Activated CD8-positive, alpha-beta memory T cell treated with anti-CD3 and anti-CD28 coated beads, Interleukin-2, amount 50 U/mL, for 4 hours (primary cell): ENCODE measurements around the gene RBFA.

ENCODE experiments used
- DNase-seq: peaks from one replicate; pipeline ENCODE4 v3.0.0-alpha.2; 2020

RBFA gene

GRCh38 chr18:80033181-80034067 is 810 bp upstream of the RBFA start:
- DNase-seq: peak; percentile 86

- no peak for DNase-seq
Measured at GRCh38 chr18:80034852-80035406, 695 bp downstream of the RBFA start.

GRCh38 chr18:80035997-80036396 is 1.8 kb downstream of the RBFA start:
- DNase-seq: no peak

- no peak for DNase-seq
Measured at GRCh38 chr18:80037300-80037699, 3.1 kb downstream of the RBFA start.

- DNase-seq: no peak
Measured at GRCh38 chr18:80037869-80038630, 3.8 kb downstream of the RBFA start.

- no peak for DNase-seq
Measured at GRCh38 chr18:80040515-80040914, 6.3 kb downstream of the RBFA start.

- no peak for DNase-seq
Measured at GRCh38 chr18:80041424-80041823, 7.2 kb downstream of the RBFA start.

- no peak for DNase-seq
Measured at GRCh38 chr18:80042785-80043184, 8.6 kb downstream of the RBFA start.

- DNase-seq: no peak
Measured at GRCh38 chr18:80044072-80044471, 9.8 kb downstream of the RBFA start.

GRCh38 chr18:80046011-80046410 is 11.8 kb downstream of the RBFA start:
- no peak for DNase-seq

GRCh38 chr18:80046431-80046830 is 12.2 kb downstream of the RBFA start:
- DNase-seq: no peak

GRCh38 chr18:80046961-80047541 is 12.8 kb downstream of the RBFA start:
- DNase-seq: no peak

- no peak for DNase-seq
Measured at GRCh38 chr18:80050797-80051196, 16.6 kb downstream of the RBFA start.

GRCh38 chr18:80056095-80056494 is 21.9 kb downstream of the RBFA start:
- no peak for DNase-seq

- no peak for DNase-seq
Measured at GRCh38 chr18:80059945-80060344, 25.7 kb downstream of the RBFA start.

GRCh38 chr18:80065705-80066104 is 31.5 kb downstream of the RBFA start:
- no peak for DNase-seq

GRCh38 chr18:80067321-80067720 is 33.1 kb downstream of the RBFA start:
- DNase-seq: no peak

GRCh38 chr18:80067897-80068296 is 33.7 kb downstream of the RBFA start:
- DNase-seq: no peak

GRCh38 chr18:80068571-80069272 is 34.5 kb downstream of the RBFA start:
- DNase-seq: no peak

GRCh38 chr18:80070825-80071224 is 36.6 kb downstream of the RBFA start:
- no peak for DNase-seq

- no peak for DNase-seq
Measured at GRCh38 chr18:80074183-80074582, 39.9 kb downstream of the RBFA start.

- no peak for DNase-seq
Measured at GRCh38 chr18:80074697-80075096, 40.5 kb downstream of the RBFA start.

- DNase-seq: no peak
Measured at GRCh38 chr18:80075940-80076339, 41.7 kb downstream of the RBFA start.
